ENCODE results near the gene NFKBIL1. TPM values are rescaled to one million over a fixed set of nuclear protein-coding genes. Genes with fewer than 3 reads are reported as not detected.

NFKBIL1 gene
- total RNA-seq, 3 donors from 2014 or later (not counting 1 experiment from before 2014, with no cell fraction given) = 8.1 to 10.9 (median 10.7) TPM

DNA sequence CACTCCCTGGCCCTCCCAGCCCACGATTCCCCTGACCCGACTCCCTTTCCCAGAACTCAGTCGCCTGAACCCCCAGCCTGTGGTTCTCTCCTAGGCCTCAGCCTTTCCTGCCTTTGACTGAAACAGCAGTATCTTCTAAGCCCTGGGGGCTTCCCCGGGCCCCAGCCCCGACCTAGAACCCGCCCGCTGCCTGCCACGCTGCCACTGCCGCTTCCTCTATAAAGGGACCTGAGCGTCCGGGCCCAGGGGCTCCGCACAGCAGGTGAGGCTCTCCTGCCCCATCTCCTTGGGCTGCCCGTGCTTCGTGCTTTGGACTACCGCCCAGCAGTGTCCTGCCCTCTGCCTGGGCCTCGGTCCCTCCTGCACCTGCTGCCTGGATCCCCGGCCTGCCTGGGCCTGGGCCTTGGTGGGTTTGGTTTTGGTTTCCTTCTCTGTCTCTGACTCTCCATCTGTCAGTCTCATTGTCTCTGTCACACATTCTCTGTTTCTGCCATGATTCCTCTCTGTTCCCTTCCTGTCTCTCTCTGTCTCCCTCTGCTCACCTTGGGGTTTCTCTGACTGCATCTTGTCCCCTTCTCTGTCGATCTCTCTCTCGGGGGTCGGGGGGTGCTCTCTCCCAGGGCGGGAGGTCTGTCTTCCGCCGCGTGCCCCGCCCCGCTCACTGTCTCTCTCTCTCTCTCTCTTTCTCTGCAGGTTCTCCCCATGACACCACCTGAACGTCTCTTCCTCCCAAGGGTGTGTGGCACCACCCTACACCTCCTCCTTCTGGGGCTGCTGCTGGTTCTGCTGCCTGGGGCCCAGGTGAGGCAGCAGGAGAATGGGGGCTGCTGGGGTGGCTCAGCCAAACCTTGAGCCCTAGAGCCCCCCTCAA, 24.9 kb downstream of the NFKBIL1 start, which contains the start of gene LTA:
Gene LTA, plus strand, starts transcription at position 249 of the 871 bp plus-strand sequence. Its CDS starts 454 bp downstream, at position 703.
- peak; percentile 45 to 70 (median 51) for ATAC-seq
- WGBS (ENCODE audit: insufficient coverage) = 18% methylated on average over 27 of the region's 27 CpGs
- H3K9me3 Mint-ChIP-seq = no peaks in the 10 kb centered on the region
- TF ChIP-seq, protein P1, sequence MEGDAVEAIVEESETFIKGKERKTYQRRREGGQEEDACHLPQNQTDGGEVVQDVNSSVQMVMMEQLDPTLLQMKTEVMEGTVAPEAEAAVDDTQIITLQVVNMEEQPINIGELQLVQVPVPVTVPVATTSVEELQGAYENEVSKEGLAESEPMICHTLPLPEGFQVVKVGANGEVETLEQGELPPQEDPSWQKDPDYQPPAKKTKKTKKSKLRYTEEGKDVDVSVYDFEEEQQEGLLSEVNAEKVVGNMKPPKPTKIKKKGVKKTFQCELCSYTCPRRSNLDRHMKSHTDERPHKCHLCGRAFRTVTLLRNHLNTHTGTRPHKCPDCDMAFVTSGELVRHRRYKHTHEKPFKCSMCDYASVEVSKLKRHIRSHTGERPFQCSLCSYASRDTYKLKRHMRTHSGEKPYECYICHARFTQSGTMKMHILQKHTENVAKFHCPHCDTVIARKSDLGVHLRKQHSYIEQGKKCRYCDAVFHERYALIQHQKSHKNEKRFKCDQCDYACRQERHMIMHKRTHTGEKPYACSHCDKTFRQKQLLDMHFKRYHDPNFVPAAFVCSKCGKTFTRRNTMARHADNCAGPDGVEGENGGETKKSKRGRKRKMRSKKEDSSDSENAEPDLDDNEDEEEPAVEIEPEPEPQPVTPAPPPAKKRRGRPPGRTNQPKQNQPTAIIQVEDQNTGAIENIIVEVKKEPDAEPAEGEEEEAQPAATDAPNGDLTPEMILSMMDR (IDR thresholded peaks at IDR 0.05) = no peak
- no peaks in the 10 kb centered on the region for H3K27me3 Mint-ChIP-seq (ENCODE audit: low read depth in 2 of 2)
- H3K36me3 Mint-ChIP-seq = no peaks in the 10 kb centered on the region
- peak in 1 of 2 donors; percentile 87 for DNase-seq
- H3K4me1 Mint-ChIP-seq = peaks cover 71 to 86% of the 10 kb centered on the region in 2 donors
- intact Hi-C loops (cut with micrococcal nuclease) = loop anchor here (2.0 kb wide), 1 partner anchor 13 kb away; no protein-coding TSS in a partner anchor
- Histone ChIP-seq H3K27ac (ENCODE audit: low read length) (peak within 1 kb of the TSS; percentile 94), H3K27me3 (ENCODE audit: control insufficient read depth, insufficient read depth, low read length) (no peaks in the 10 kb centered on the region), H3K36me3 (ENCODE audit: control insufficient read depth, insufficient read depth, low read length) (peaks cover 4% of the 10 kb centered on the region), H3K4me3 (ENCODE audit: low read length) (peak within 1 kb of the TSS; percentile 41), H3K4me1 (ENCODE audit: control insufficient read depth, insufficient read depth, low read length) (peaks cover 90% of the 10 kb centered on the region), H3K9me3 (ENCODE audit: control insufficient read depth, insufficient read depth, low read length) (no peaks in the 10 kb centered on the region)
- H3K27ac Mint-ChIP-seq = peak within 1 kb of the TSS; percentile 95 to 99
- peak within 1 kb of the TSS; percentile 78 for H3K4me3 Mint-ChIP-seq

DNA sequence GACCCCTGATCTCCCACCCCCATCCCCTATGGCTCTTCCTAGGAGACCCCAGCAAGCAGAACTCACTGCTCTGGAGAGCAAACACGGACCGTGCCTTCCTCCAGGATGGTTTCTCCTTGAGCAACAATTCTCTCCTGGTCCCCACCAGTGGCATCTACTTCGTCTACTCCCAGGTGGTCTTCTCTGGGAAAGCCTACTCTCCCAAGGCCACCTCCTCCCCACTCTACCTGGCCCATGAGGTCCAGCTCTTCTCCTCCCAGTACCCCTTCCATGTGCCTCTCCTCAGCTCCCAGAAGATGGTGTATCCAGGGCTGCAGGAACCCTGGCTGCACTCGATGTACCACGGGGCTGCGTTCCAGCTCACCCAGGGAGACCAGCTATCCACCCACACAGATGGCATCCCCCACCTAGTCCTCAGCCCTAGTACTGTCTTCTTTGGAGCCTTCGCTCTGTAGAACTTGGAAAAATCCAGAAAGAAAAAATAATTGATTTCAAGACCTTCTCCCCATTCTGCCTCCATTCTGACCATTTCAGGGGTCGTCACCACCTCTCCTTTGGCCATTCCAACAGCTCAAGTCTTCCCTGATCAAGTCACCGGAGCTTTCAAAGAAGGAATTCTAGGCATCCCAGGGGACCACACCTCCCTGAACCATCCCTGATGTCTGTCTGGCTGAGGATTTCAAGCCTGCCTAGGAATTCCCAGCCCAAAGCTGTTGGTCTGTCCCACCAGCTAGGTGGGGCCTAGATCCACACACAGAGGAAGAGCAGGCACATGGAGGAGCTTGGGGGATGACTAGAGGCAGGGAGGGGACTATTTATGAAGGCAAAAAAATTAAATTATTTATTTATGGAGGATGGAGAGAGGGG, 26.1 kb downstream of the NFKBIL1 start:
- no peaks in the 10 kb centered on the region for H3K9me3 ChIP-seq (ENCODE audit: control insufficient read depth, insufficient read depth, low read length)
- Mint-ChIP-seq H3K27me3 (ENCODE audit: low read depth in 2 of 2) (no peaks in the 10 kb centered on the region), H3K9me3 (no peaks in the 10 kb centered on the region), H3K4me1 (peaks cover 65 to 83% of the 10 kb centered on the region in 2 donors), H3K27ac (peak overlapping the region; percentile 95 to 99), H3K4me3 (peak overlapping the region; percentile 66), H3K36me3 (no peaks in the 10 kb centered on the region)
- WGBS (ENCODE audit: insufficient coverage) = 91% methylated on average over 9 of the region's 9 CpGs
- H3K4me3 ChIP-seq (ENCODE audit: low read length) = no peak overlapping the region
- intact Hi-C loops (cut with micrococcal nuclease) = loop anchor here (2.0 kb wide), 1 partner anchor 15 kb away; no protein-coding TSS in a partner anchor
- TF ChIP-seq, protein P1 (IDR thresholded peaks at IDR 0.05) = no peak
- peaks cover 8% of the 10 kb centered on the region for H3K36me3 ChIP-seq (ENCODE audit: control insufficient read depth, insufficient read depth, low read length)
- peaks cover 91% of the 10 kb centered on the region for H3K4me1 ChIP-seq (ENCODE audit: control insufficient read depth, insufficient read depth, low read length)
- DNase-seq = no peak
- peak overlapping the region; percentile 94 for H3K27ac ChIP-seq (ENCODE audit: low read length)
- no peak for ATAC-seq
- H3K27me3 ChIP-seq (ENCODE audit: control insufficient read depth, insufficient read depth, low read length) = no peaks in the 10 kb centered on the region

DNA sequence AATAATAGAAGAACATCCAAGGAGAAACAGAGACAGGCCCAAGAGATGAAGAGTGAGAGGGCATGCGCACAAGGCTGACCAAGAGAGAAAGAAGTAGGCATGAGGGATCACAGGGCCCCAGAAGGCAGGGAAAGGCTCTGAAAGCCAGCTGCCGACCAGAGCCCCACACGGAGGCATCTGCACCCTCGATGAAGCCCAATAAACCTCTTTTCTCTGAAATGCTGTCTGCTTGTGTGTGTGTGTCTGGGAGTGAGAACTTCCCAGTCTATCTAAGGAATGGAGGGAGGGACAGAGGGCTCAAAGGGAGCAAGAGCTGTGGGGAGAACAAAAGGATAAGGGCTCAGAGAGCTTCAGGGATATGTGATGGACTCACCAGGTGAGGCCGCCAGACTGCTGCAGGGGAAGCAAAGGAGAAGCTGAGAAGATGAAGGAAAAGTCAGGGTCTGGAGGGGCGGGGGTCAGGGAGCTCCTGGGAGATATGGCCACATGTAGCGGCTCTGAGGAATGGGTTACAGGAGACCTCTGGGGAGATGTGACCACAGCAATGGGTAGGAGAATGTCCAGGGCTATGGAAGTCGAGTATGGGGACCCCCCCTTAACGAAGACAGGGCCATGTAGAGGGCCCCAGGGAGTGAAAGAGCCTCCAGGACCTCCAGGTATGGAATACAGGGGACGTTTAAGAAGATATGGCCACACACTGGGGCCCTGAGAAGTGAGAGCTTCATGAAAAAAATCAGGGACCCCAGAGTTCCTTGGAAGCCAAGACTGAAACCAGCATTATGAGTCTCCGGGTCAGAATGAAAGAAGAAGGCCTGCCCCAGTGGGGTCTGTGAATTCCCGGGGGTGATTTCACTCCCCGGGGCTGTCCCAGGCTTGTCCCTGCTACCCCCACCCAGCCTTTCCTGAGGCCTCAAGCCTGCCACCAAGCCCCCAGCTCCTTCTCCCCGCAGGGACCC, 27.0 kb downstream of the NFKBIL1 start:
- peaks cover 91% of the 10 kb centered on the region for H3K4me1 ChIP-seq (ENCODE audit: control insufficient read depth, insufficient read depth, low read length)
- H3K27me3 ChIP-seq (ENCODE audit: control insufficient read depth, insufficient read depth, low read length) = no peaks in the 10 kb centered on the region
- intact Hi-C loops (cut with micrococcal nuclease) = no loop called here
- DNase-seq (no peak), ATAC-seq (no peak)
- H3K27ac Mint-ChIP-seq = peak overlapping the region; percentile 95 to 99
- TF ChIP-seq, protein P1 (IDR thresholded peaks at IDR 0.05) = no peak
- peak overlapping the region; percentile 94 for H3K27ac ChIP-seq (ENCODE audit: low read length)
- H3K4me1 Mint-ChIP-seq = peaks cover 65 to 84% of the 10 kb centered on the region in 2 donors
- H3K9me3 ChIP-seq (ENCODE audit: control insufficient read depth, insufficient read depth, low read length) = no peaks in the 10 kb centered on the region
- no peak overlapping the region for H3K4me3 ChIP-seq (ENCODE audit: low read length)
- 71% methylated on average over 14 of the region's 14 CpGs for WGBS (ENCODE audit: insufficient coverage)
- peaks cover 10% of the 10 kb centered on the region for H3K36me3 ChIP-seq (ENCODE audit: control insufficient read depth, insufficient read depth, low read length)
- peak overlapping the region; percentile 66 for H3K4me3 Mint-ChIP-seq
- H3K27me3 Mint-ChIP-seq (ENCODE audit: low read depth in 2 of 2) = no peaks in the 10 kb centered on the region
- no peaks in the 10 kb centered on the region for H3K9me3 Mint-ChIP-seq
- H3K36me3 Mint-ChIP-seq = no peaks in the 10 kb centered on the region

Measured in natural killer cell (primary cell).